HG02798 (cell line): ENCODE data around the gene KDM3A.

ENCODE experiments used
- ATAC-seq: cut with Tn5 transposase; IDR thresholded peaks from one replicate; pipeline ENCODE4 v1.9.1; 2021; ENCODE audit warnings: mild to moderate bottlenecking; ENCODE audit not compliant: unreplicated experiment, poor library complexity

KDM3A gene, protein sequence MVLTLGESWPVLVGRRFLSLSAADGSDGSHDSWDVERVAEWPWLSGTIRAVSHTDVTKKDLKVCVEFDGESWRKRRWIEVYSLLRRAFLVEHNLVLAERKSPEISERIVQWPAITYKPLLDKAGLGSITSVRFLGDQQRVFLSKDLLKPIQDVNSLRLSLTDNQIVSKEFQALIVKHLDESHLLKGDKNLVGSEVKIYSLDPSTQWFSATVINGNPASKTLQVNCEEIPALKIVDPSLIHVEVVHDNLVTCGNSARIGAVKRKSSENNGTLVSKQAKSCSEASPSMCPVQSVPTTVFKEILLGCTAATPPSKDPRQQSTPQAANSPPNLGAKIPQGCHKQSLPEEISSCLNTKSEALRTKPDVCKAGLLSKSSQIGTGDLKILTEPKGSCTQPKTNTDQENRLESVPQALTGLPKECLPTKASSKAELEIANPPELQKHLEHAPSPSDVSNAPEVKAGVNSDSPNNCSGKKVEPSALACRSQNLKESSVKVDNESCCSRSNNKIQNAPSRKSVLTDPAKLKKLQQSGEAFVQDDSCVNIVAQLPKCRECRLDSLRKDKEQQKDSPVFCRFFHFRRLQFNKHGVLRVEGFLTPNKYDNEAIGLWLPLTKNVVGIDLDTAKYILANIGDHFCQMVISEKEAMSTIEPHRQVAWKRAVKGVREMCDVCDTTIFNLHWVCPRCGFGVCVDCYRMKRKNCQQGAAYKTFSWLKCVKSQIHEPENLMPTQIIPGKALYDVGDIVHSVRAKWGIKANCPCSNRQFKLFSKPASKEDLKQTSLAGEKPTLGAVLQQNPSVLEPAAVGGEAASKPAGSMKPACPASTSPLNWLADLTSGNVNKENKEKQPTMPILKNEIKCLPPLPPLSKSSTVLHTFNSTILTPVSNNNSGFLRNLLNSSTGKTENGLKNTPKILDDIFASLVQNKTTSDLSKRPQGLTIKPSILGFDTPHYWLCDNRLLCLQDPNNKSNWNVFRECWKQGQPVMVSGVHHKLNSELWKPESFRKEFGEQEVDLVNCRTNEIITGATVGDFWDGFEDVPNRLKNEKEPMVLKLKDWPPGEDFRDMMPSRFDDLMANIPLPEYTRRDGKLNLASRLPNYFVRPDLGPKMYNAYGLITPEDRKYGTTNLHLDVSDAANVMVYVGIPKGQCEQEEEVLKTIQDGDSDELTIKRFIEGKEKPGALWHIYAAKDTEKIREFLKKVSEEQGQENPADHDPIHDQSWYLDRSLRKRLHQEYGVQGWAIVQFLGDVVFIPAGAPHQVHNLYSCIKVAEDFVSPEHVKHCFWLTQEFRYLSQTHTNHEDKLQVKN (N-terminal part only)

DNA sequence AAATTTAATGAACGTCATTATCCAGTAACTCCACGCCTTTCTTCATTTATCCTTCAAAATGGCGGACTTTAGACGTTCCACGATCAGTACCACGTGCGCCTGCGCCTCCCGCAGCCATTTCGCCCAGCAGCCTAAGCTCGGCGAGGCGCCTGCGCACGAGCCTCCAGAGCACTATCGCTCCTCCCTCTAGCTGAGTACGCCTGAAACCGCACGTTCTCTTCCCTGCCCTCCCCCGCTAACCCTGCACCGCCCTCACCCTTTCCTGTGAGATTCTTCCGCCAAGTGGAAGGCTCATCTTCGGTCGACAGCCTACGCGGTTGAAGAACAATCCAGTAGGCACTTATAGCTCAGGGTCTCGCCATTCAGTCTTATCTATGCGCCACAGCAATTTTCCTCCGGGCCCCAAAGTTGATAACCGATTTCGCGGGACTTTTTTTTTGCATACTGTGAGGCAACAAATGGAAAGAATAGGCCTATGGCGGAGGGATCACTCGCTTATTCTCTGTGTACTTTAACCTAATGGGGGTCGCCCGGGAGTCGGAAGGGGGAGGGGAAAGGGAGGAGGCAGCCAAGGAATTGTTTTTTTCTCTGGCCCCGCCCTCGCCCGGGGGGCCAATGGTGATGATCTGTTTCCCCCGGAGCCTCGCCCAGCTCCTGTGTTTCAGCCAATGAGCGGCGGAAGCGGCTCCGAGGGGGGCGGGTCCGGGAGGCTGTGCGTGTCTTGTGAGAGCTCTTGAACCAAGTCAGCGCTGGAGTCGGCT, at the start of gene KDM3A:
Gene KDM3A, plus strand, starts transcription at position 741 of the 761 bp plus-strand sequence. CDS start 677 bp downstream, outside the sequence.
- peak; percentile 86 for ATAC-seq

DNA sequence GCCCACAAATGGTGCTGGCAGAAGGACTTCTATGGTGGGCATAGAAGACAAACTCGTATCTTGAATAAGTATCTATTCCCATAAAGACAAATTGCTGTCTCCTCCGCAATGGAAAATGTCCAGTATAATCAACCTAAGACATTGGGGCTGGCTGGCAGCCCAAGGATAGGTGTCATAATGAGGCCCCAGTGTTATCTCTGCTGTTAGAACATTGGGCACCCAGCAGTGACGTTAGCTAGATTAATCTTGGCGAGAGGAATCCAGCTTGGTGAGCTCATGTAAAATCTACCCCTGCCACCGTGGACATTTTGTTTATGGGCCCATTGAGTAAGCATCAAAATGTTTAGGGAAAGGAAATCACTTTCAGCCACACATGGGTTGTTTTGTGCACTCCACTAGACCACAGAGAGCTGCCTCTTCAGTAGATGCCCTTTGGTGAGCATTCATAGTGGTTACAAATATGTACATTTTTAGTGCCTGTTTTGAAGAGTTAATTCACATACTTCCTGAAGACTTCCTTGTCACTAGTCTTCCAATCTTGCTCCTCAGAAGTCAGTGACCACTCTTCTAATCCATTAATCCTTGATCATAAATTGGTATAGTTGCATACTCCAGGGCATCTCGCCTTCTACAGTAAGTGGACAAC, 48.2 kb upstream of the KDM3A start:
- no peak for ATAC-seq

DNA sequence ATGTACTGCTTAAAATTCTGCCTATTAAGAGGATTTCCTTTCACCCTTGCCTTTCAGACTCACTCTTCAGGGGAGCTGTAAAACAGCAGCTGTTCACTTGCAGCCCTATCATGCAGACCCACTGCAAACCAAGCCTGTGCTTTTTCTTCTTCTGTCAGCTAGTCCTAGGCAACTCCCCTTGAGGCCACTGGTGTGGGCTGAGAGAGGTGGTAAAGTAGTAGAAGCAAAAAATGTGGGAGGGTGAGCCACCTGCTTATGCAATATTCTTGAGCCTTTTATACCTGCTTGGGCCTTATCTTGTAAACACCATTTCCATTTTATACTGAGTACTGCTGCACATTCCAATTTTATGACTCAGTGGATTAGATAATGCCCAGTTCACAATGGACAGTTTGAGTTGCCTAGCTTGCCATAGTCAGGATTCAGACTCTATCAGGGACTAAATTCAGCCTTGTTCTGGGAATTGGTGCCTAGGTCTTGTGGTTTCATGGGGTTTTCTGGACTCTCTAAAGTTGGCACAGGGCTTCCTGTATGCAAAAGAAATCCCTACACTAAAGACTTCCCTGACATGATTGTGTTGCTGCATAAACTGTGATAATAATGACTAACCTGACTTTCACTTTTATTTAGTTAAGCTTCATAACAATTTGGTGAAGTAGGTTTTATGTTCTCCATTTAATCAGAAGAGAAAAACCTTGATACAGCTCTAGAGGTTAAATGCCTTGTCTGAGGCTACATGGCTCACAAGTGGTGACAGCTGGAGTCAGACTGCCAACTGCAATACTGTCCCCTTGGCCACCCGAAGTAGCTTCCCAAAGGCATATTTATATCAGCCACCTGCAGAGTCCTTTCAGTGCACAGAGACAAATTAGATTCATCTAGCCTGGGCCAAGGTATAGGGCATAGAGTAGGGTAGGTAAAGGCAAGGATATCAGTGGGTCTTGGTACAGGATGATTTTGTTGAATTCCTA, 47.4 kb upstream of the KDM3A start:
- no peak for ATAC-seq

DNA sequence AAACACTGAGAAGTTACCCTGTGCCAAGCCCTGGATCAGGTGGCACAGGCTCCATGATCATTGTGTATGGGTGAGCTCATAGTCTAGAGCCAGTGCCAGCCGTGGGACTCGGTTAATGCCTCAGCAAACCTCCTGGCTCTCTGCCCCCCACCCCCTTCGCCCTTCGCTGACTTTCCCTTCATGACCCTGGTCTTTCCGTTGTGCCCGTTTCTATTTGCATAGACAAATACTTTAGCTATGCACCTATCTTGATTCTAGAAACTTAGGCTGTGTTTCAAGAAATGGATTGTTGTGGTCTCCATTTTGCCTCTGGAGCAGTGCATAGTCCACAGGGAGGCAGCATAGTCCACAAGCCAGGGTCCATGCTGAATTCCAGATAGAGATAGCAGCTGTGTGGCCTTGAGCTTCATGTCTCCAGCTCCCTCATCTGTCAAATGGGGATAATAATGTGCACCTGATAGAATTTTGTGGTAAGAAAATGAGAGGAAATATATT, 44.8 kb upstream of the KDM3A start:
- no peak for ATAC-seq

DNA sequence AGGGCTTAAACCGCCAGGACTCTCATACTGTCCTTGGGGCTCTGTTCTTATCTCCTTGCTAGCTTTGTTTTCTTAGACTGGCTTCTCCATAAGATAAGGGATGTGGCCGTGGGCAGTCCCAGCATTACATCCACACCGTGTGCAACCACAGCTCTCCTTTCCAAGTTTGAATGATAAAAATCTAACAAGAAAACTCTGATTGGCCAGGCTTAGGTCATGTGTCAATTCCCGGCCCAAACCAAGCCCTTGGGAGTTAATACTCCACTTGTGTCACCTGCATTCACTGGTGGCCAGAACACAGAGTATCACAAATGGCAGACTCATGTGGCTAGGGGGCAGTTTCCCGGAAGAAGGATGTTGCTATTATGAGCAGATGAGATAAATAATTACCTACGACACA, 43.2 kb upstream of the KDM3A start:
- no peak for ATAC-seq

DNA sequence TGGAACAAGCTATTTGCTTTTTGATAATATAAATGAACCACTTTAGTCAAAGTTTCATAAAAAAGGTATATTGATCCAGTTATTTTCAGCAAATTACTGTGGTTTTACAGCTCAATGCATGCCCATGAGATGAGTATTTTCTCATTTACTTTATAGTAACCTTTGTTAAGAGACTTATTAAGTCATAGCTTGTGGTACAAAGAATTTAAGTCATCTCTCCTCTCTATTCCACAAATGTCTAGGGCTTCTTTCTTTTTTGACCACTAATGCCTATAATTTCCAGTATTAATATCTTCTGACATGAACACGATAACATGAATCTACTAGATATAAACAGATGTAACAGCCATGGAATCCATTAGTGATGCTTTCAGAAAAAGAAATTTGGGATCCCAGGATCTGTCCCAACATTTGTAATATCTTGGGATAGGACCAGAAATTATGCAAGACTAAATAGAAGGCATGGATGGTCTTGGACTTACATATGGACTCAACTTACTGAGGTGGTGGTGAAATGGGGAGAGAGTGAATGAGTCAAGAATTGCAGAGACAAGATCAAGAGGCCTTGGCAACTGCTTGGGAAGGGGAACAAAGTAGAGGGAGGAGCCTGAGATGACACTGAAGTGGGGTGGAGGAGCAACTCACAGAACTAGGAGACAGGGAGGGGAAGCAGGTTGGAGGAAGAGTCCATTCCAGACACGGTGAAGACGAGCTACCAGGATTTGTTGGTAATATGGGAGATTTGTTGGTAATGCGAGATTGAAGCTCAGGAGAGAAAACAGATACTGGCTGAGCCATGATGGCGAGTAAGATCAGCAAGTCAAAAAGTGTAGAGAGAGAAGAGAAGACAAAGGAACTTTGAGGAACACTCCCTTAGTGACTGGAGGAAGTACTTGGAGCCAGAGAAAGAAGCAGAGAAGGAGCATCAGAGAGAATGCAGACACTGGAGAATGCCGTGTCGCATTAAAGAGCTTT, 42.4 kb upstream of the KDM3A start:
- ATAC-seq = no peak

DNA sequence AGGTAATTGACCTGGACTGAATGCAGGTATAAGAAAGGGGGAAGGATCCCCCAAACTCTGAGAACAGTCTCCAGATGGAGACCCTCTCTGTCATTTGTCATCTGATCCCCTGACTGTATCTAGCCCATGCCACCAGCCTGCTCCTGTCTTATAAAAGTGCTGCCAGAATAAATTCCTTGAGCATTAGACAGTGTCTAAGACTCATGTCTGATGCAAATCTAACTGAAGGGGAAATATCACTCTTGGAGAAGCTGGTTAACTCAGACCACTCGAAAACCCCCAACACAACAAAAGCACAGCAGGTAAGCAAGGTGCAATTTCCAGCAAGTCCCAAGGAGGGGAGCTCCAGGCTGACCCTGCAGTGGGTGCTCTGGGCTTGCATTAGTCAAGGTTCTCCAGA, 40.9 kb upstream of the KDM3A start:
- no peak for ATAC-seq

DNA sequence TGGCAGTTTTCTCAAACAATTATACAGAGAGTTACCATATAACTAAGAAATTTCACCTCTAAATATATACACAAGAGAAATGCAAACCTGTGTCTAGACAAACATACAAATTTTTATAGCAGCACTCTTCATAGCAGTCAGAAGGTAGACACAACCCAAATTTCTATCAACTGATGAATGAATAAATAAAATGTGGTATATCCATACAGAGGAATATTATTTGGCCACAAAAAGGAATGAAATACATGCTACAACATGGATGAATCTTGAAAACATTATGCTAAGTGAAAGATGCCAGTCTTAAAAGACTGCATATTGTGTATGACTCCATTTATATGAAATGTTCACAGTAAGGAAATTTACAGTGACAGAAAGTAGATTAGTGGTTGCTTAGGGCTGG, 30.6 kb upstream of the KDM3A start:
- no peak for ATAC-seq

DNA sequence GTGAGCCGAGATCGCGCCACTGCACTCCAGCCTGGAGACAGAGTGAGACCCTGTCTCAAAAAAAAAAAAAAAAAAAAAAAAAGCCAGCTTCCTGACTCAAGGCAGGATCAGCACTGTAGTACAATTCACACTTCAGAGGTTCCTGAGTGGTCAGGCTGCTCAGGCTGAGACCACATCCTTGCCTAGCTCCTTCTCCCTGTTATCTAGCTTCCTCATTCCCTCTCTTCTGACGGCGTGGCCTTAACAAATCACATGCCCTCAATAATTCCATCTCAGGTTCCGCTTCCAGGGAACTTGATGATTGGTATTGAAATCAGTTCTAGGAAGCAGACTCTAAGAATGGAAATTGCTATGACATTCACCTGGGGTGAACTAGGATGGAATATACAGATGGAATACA, 29.8 kb upstream of the KDM3A start:
- ATAC-seq = no peak

DNA sequence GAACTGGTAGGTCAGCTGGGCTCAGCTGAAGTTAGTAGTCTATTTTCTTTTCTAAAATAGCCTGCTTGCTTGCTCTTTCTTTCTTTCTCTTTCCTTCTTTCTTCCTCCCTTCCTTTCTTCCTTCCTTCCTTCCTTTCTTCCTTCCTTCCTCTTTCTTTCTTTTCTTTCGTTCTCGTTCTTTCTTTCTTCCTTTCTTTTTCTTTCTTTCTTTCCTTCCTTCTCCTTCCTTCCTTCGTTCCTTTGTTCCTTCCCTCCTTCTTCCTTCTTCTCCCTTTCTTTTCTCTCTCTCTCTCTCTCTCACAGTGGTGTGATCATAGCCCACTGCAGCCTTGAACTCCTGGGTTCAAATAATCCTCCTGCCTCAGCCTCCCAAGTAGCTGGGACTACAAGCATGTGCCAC, 29.2 kb upstream of the KDM3A start:
- no peak for ATAC-seq

DNA sequence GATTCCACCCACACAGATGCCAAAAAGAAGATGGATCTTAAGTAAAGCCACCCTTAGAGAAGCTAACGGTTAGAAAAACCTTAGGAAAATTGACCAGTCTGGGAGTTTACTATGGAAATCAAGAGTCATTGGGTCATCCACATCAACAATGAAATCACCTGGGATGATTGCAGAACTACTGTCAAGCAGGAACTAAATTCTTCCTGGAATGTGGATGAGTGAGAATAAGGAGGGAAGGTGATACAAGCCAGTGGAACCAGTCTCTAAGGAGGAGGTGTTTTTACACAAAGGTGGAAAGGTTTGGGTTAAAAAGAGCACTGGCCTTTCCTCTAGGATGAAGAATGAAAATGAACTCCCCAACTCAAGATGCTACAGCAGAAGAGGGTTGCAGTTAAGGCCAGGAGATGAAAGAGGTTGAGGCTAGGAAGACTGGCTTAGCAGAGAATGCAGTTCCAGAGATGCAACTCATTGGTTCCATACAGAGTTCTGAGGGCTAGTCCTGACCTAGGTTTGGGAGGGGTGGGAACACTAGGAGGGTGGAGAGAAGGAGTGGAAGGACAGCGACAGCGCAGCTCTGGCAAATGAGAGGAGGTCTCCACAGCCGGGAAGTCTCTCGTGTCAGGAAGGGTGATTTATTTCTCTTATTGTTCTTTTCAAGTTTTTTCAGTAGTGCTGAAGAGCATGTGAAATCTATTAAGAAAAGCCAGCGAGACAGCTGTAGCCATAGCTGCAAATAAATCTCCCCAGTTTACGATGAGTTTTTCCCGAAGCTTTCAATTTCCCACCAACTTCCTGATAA, 27.7 kb upstream of the KDM3A start:
- no peak for ATAC-seq

DNA sequence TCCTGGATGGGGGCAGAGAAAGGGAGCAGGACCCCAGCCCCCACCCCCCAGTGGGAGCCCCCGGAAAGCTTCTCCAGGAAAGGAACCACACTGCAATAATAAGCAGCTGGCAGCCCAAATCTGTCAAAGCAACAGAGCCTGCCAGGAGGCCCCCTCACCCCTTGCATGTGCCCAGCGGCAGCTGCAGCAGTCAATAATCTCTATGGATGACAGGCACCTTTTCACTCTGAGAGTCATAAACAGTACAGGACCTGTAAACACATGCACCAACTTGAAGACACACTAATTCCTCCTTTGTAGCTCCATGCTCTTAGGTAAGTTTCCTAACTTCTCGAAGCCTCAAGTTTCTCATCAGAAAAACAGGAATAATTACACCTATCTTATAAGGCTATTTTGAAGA, 26.2 kb upstream of the KDM3A start:
- no peak for ATAC-seq

DNA sequence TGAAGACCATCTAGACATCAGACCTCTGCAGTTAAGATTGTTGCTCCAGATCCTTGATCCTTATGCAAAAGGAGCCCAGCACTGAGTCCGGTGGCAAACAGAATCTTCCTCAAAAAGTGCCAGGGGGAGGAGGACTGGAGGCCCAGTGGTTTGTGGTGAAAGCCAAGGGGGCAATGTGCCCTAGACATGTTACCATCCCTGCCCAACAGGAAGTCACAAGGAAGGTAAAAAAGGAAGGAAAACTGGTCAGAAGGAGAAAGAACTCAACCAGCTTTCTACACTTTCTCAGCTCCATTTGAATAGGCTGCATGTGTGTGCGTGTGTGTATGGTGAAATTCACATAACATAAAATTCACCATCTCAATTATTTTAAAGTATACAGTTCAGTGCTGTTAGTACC, 25.0 kb upstream of the KDM3A start:
- ATAC-seq = no peak

DNA sequence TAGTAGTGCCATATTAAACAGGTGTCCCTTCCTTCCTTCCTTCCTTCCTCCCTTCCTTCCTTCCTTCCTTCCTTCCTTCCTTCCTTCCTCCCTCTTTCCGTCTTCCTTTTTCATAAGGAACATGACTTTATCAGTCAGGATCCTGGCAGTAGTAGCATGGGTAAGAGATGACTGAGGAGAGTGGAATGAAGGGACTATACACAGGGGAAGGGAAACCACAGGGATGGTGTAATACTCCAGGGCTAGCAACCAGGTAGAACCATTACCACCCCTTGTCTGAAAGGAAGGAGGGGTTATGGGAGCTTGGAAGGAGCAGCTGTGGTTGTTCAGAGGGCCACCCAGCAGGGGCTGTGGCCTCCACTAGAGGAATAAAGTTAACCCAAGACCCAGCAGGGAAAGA, 23.2 kb upstream of the KDM3A start:
- no peak for ATAC-seq

DNA sequence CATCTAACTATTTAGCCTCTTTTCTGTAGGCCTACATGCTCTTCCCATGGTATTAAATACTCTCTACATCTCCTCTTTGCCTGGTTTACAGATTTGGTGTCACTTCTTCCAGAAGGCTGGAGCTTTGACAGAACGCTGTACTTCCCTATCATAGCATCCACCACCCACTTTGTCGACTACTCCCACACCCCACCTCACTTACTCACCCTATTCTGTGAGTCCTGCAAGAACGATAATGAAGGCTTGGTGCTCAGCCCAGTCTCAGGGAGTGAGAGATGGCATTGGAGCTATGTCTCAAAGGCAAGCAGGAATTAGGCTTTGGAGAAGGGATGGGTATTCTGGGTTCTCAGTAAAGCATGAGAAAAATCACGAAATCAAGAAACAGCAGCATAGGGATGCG, 20.3 kb upstream of the KDM3A start:
- ATAC-seq = no peak

DNA sequence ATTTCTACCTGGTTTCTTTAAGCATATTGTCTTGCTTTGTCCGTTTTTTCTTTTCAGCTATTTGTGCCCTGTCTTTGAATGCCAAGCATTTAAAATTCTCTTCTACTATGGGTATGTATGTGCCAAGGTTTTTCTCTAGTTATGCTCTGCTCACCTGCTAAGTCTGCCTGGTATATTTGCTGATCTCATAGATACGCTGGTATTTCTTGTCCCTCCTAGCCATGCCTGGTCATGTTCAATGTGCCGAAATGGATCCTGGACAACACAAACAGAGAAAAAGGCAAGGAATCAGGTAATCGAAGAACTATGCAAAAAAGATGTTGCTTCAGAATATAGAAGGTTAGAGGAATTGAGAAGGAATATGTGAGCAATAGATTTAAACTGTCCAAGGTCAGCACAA, 14.9 kb upstream of the KDM3A start:
- no peak for ATAC-seq
